ENCODE data around the gene HOXD9.

HOXD9 gene

GRCh38 chr2:176099159-176099727, 23.3 kb upstream of the HOXD9 start:
- no peak for DNase-seq

GRCh38 chr2:176099728-176100546, 22.6 kb upstream of the HOXD9 start, which contains the start of gene HOXD12:
Gene HOXD12, plus strand, starts transcription at chr2:176099795. Its CDS starts 7 bp downstream, at chr2:176099802.
- no peak for DNase-seq

GRCh38 chr2:176100547-176101140, 21.9 kb upstream of the HOXD9 start:
- no peak for DNase-seq

GRCh38 chr2:176101216-176101830, 21.2 kb upstream of the HOXD9 start:
- DNase-seq = no peak

GRCh38 chr2:176101842-176102241, 20.7 kb upstream of the HOXD9 start:
- no peak for DNase-seq

GRCh38 chr2:176102309-176102866, 20.1 kb upstream of the HOXD9 start:
- DNase-seq = no peak

- DNase-seq = no peak
Observed at GRCh38 chr2:176103194-176103593, 19.3 kb upstream of the HOXD9 start.

- DNase-seq = no peak
Observed at GRCh38 chr2:176103742-176104315, 18.7 kb upstream of the HOXD9 start.

- DNase-seq = no peak
Observed at GRCh38 chr2:176104316-176105077, 18.0 kb upstream of the HOXD9 start.

- no peak for DNase-seq
Observed at GRCh38 chr2:176105078-176105729, 17.3 kb upstream of the HOXD9 start.

GRCh38 chr2:176105730-176106580, 16.6 kb upstream of the HOXD9 start:
- no peak for DNase-seq

- DNase-seq = peak; percentile 89 to 94
Observed at GRCh38 chr2:176106581-176107539, 15.7 kb upstream of the HOXD9 start, which contains the start of gene HOXD11. Gene HOXD11, plus strand, starts transcription at chr2:176107280. Its CDS starts 76 bp downstream, at chr2:176107356.

- peak in 1 of 2 experiments; percentile 29 for DNase-seq
Observed at GRCh38 chr2:176107731-176108181, 14.8 kb upstream of the HOXD9 start.

- peak in 1 of 2 experiments; percentile 26 for DNase-seq
Observed at GRCh38 chr2:176109192-176109901, 13.2 kb upstream of the HOXD9 start.

GRCh38 chr2:176109946-176110345, 12.6 kb upstream of the HOXD9 start:
- no peak for DNase-seq

GRCh38 chr2:176110415-176111308, 11.9 kb upstream of the HOXD9 start:
- DNase-seq = no peak

GRCh38 chr2:176111309-176111663, 11.2 kb upstream of the HOXD9 start:
- peak; percentile 79 to 92 for DNase-seq

Measured in NCI-H2081 (cell line).